Caco-2 (cell line): Measurements from ENCODE around the gene ZNF728. TPM values are rescaled to one million over a fixed set of nuclear protein-coding genes. Genes with fewer than 3 reads are reported as not detected.
"Not testable (repeated sequence)": the region's sequence is repeated elsewhere in the genome, so short reads cannot be mapped to it uniquely, and the experiment has no call there.

Experiments used
- BruUV-seq: library from RNA; stranded (reverse); fragments of 400-500 nt; replicated peaks from 2 replicates; lab custom pipeline; 2021; lab: Mats Ljungman, UMichigan
- CTCF ChIA-PET: fragments of 300-600 bp; sonication (Branson Sonifier 250); formaldehyde crosslinking; loops from one replicate; lab custom pipeline; 2022; ENCODE audit warnings: antibody characterized with exemption; lab: Charles Lee
- POLR2A ChIA-PET: fragments of 300-600 bp; sonication (Branson Sonifier 250); formaldehyde crosslinking; loops from one replicate; lab custom pipeline; 2022; ENCODE audit warnings: antibody characterized with exemption; lab: Charles Lee
- DNase-seq, 2 experiments: peaks; one replicate each; pipeline versions ENCODE4 v3.0.0 to v3.0.0-alpha.2; 2020 to 2022
- H3K27me3 ChIP-seq: replicated peaks from 2 replicates; pipeline ENCODE4 v1.6.0; 2011; ENCODE audit warnings: low read length; ENCODE audit not compliant: control insufficient read depth, insufficient read depth
- H3K36me3 ChIP-seq: 2 replicates; pipeline ENCODE4 v1.5.1; 2011; ENCODE audit warnings: low read length; ENCODE audit not compliant: control insufficient read depth, insufficient read depth
- H3K4me1 ChIP-seq: fragments of 250-450 bp; sonication (Bioruptor Pico); 2 replicates; pipeline ENCODE4 v1.5.1; 2020; ENCODE audit warnings: mild to moderate bottlenecking
- H3K4me3 ChIP-seq: 2 replicates; pipeline ENCODE4 v1.5.1; 2011; ENCODE audit warnings: low read depth, mild to moderate bottlenecking, control low read depth, low read length
- H3K9me3 ChIP-seq: fragments of 250-450 bp; sonication (Bioruptor Pico); 2 replicates; pipeline ENCODE4 v1.5.1; 2020; ENCODE audit warnings: mild to moderate bottlenecking, moderate library complexity
- H3K27ac Mint-ChIP-seq: one replicate; pipeline ENCODE4 v1.8.0; 2022; ENCODE audit warnings: mixed read lengths; ENCODE audit not compliant: unreplicated experiment
- H3K27me3 Mint-ChIP-seq: one replicate; pipeline ENCODE4 v1.8.0; 2022; ENCODE audit warnings: mixed read lengths; ENCODE audit not compliant: insufficient read depth, unreplicated experiment
- H3K36me3 Mint-ChIP-seq: one replicate; pipeline ENCODE4 v1.8.0; 2022; ENCODE audit warnings: mild to moderate bottlenecking, mixed read lengths; ENCODE audit not compliant: insufficient read depth, unreplicated experiment
- H3K4me1 Mint-ChIP-seq: one replicate; pipeline ENCODE4 v1.8.0; 2022; ENCODE audit warnings: low read depth, mixed read lengths; ENCODE audit not compliant: unreplicated experiment
- H3K4me3 Mint-ChIP-seq: one replicate; pipeline ENCODE4 v1.8.0; 2022; ENCODE audit warnings: mild to moderate bottlenecking, moderate library complexity, mixed read lengths; ENCODE audit not compliant: unreplicated experiment
- H3K9me3 Mint-ChIP-seq: one replicate; pipeline ENCODE4 v1.8.0; 2022; ENCODE audit warnings: mixed read lengths; ENCODE audit not compliant: unreplicated experiment
- intact Hi-C: fragments of 100-400 bp; cut with micrococcal nuclease; formaldehyde crosslinking; loops from one replicate; pipeline ENCODE4 v1.10.0; 2022; ENCODE audit not compliant: unreplicated experiment
- total RNA-seq: library from RNA; stranded (reverse); gene quantifications from 2 replicates; pipeline ENCODE4 v1.2.3, GENCODE V29; 2022
- TF ChIP-seq, protein P1 (sequence below), 2 experiments: fragments of 200-600 bp in 1 of 2; IDR thresholded peaks; 1 replicate in 1 of 2; 2 replicates in 1 of 2; pipeline versions ENCODE4 v1.5.1 to v1.8.0; 2011 to 2022; ENCODE audit warnings: antibody characterized with exemption in 1 of 2, control low read depth in 1 of 2, inconsistent platforms in 1 of 2, low read depth in 1 of 2, low read length in 1 of 2, mild to moderate bottlenecking in 1 of 2, moderate library complexity in 1 of 2; ENCODE audit not compliant: insufficient read depth in 1 of 2, severe bottlenecking in 1 of 2, unreplicated experiment in 1 of 2

The ZNF728 gene
- total RNA-seq, 1 experiment from 2014 or later = not detected

DNA sequence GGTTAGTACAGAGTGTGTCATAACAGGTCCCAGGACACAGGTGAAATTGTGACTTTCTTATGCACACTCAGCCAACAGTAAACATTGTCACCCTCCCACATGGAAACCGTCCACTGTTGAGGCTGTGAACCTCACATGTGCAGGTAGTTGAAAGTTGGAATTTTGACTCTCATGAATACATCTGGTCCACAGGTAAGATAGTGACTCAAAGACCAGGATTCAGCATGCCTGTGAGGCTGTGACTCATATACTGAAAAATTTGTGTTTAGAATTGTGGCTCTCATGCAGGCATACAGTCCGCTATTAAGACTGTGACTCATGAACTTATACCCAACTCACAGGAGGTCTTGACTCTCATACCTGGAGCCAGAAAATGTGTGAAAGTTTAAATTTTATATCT lies 67.8 kb downstream of the ZNF728 start:
- Histone ChIP-seq H3K4me1 (no peaks in the 10 kb centered on the region), H3K27me3 (no peaks in the 10 kb centered on the region), H3K9me3 (no peaks in the 10 kb centered on the region), H3K4me3 (no peak overlapping the region), H3K36me3 (no peaks in the 10 kb centered on the region)
- TF ChIP-seq, protein P1, sequence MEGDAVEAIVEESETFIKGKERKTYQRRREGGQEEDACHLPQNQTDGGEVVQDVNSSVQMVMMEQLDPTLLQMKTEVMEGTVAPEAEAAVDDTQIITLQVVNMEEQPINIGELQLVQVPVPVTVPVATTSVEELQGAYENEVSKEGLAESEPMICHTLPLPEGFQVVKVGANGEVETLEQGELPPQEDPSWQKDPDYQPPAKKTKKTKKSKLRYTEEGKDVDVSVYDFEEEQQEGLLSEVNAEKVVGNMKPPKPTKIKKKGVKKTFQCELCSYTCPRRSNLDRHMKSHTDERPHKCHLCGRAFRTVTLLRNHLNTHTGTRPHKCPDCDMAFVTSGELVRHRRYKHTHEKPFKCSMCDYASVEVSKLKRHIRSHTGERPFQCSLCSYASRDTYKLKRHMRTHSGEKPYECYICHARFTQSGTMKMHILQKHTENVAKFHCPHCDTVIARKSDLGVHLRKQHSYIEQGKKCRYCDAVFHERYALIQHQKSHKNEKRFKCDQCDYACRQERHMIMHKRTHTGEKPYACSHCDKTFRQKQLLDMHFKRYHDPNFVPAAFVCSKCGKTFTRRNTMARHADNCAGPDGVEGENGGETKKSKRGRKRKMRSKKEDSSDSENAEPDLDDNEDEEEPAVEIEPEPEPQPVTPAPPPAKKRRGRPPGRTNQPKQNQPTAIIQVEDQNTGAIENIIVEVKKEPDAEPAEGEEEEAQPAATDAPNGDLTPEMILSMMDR (IDR thresholded peaks at IDR 0.05; ENCODE audit: insufficient read depth in 1 of 2, low read depth in 1 of 2, low read length in 1 of 2, severe bottlenecking in 1 of 2, unreplicated experiment in 1 of 2) = no peak
- H3K36me3 Mint-ChIP-seq = no peaks in the 10 kb centered on the region
- H3K27ac Mint-ChIP-seq = no peak overlapping the region
- H3K27me3 Mint-ChIP-seq = no peaks in the 10 kb centered on the region
- H3K4me1 Mint-ChIP-seq = no peaks in the 10 kb centered on the region
- CTCF ChIA-PET = no interaction called here
- no peak overlapping the region for H3K4me3 Mint-ChIP-seq
- H3K9me3 Mint-ChIP-seq = no peaks in the 10 kb centered on the region
- no TSS peak for BruUV-seq
- intact Hi-C loops = no loop called here
- POLR2A ChIA-PET = no interaction called here
- no peak for DNase-seq

DNA sequence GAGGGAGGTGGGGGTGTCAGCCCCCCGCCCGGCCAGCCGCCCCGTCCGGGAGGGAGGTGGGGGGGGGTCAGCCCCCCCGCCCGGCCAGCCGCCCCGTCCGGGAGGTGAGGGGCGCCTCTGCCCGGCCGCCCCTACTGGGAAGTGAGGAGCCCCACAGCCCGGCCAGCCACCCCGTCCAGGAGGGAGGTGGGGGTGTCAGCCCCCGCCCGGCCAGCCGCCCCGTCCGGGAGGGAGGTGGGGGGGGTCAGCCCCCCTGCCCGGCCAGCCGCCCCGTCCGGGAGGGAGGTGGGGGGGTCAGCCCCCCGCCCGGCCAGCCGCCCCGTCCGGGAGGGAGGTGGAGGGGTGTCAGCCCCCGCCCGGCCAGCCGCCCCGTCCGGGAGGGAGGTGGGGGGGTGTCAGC lies 75.4 kb downstream of the ZNF728 start:
- H3K36me3 ChIP-seq, H3K9me3 Mint-ChIP-seq, intact Hi-C loops, H3K4me3 Mint-ChIP-seq, DNase-seq, POLR2A ChIA-PET, H3K27ac Mint-ChIP-seq, H3K4me1 Mint-ChIP-seq, H3K4me3 ChIP-seq, H3K9me3 ChIP-seq, H3K4me1 ChIP-seq, CTCF ChIA-PET, BruUV-seq, H3K27me3 Mint-ChIP-seq, H3K27me3 ChIP-seq, H3K36me3 Mint-ChIP-seq: not testable (repeated sequence)

DNA sequence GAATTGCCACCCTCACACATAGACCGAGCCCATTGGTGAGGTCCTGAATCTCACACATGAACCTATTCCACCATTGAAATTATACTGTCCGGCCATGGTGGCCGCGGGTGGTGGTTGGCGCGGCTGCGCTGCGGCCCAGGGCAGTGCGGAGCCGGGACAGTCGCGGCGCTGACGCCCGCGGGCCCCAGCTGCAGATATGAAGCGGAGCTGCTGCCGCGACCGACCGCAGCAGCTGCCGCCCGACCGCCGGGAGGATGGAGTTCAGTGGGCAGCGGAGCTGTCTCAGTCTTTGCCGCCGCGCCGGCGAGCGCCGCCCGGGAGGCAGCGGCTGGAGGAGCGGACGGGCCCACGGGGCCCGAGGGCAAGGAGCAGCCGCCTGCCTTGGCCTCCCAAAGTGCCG lies 77.8 kb downstream of the ZNF728 start:
- H3K36me3 ChIP-seq, intact Hi-C loops, H3K9me3 ChIP-seq, H3K36me3 Mint-ChIP-seq, H3K27ac Mint-ChIP-seq, H3K4me1 Mint-ChIP-seq, H3K9me3 Mint-ChIP-seq, H3K4me1 ChIP-seq, H3K27me3 ChIP-seq, DNase-seq, H3K27me3 Mint-ChIP-seq, POLR2A ChIA-PET, BruUV-seq, H3K4me3 Mint-ChIP-seq, H3K4me3 ChIP-seq, CTCF ChIA-PET: not testable (repeated sequence)

Other genes with a start within 250 kb of the ZNF728 start
- not detected in 2 replicates for gene ZNF99, start 219.0 kb downstream of the ZNF728 start, total RNA-seq
- not detected in 2 replicates for gene ZNF723, start 170.9 kb downstream of the ZNF728 start, total RNA-seq
- gene ZNF730, start 113.8 kb upstream of the ZNF728 start, total RNA-seq = not detected in 2 replicates
- 10.6 and 11.8 TPM in 2 replicates for gene ZNF724, start 247.2 kb upstream of the ZNF728 start, total RNA-seq